ENCODE measurements around the gene KANSL1.

The KANSL1 gene

GRCh38 chr17:46082257-46082656, 111.0 kb downstream of the KANSL1 start:
- DNase-seq (ENCODE audit: low read depth in 3 of 3), result no peak

- no peak for DNase-seq (ENCODE audit: low read depth in 3 of 3)
Observed at GRCh38 chr17:46081018-46081320, 112.3 kb downstream of the KANSL1 start.

- no peak for DNase-seq (ENCODE audit: low read depth in 3 of 3)
Observed at GRCh38 chr17:46080118-46081017, 112.9 kb downstream of the KANSL1 start.

GRCh38 chr17:46078675-46079074, 114.6 kb downstream of the KANSL1 start:
- no peak for DNase-seq (ENCODE audit: low read depth in 3 of 3)

- DNase-seq (ENCODE audit: low read depth in 3 of 3), result no peak
Observed at GRCh38 chr17:46074540-46074939, 118.7 kb downstream of the KANSL1 start.

GRCh38 chr17:46072998-46073397, 120.2 kb downstream of the KANSL1 start:
- DNase-seq (ENCODE audit: low read depth in 3 of 3), result no peak

- DNase-seq (ENCODE audit: low read depth in 3 of 3), result no peak
Observed at GRCh38 chr17:46071796-46072195, 121.4 kb downstream of the KANSL1 start.

GRCh38 chr17:46064460-46064859, 128.8 kb downstream of the KANSL1 start:
- no peak for DNase-seq (ENCODE audit: low read depth in 3 of 3)

- no peak for DNase-seq (ENCODE audit: low read depth in 3 of 3)
Observed at GRCh38 chr17:46063241-46063640, 130.0 kb downstream of the KANSL1 start.

- no peak for DNase-seq (ENCODE audit: low read depth in 3 of 3)
Observed at GRCh38 chr17:46061435-46061834, 131.8 kb downstream of the KANSL1 start.

- no peak for DNase-seq (ENCODE audit: low read depth in 3 of 3)
Observed at GRCh38 chr17:46060461-46060860, 132.8 kb downstream of the KANSL1 start.

- no peak for DNase-seq (ENCODE audit: low read depth in 3 of 3)
Observed at GRCh38 chr17:46059486-46059885, 133.7 kb downstream of the KANSL1 start.

- DNase-seq (ENCODE audit: low read depth in 3 of 3), result no peak
Observed at GRCh38 chr17:46057366-46057765, 135.9 kb downstream of the KANSL1 start.

- DNase-seq (ENCODE audit: low read depth in 3 of 3), result no peak
Observed at GRCh38 chr17:46056800-46057304, 136.4 kb downstream of the KANSL1 start.

- no peak for DNase-seq (ENCODE audit: low read depth in 3 of 3)
Observed at GRCh38 chr17:46053911-46054534, 139.2 kb downstream of the KANSL1 start.

GRCh38 chr17:46049656-46050055, 143.6 kb downstream of the KANSL1 start:
- DNase-seq (ENCODE audit: low read depth in 3 of 3), result no peak

GRCh38 chr17:46047856-46048255, 145.4 kb downstream of the KANSL1 start:
- DNase-seq (ENCODE audit: low read depth in 3 of 3), result no peak

- DNase-seq (ENCODE audit: low read depth in 3 of 3), result no peak
Observed at GRCh38 chr17:46047398-46047797, 145.8 kb downstream of the KANSL1 start.

GRCh38 chr17:46046957-46047356, 146.3 kb downstream of the KANSL1 start:
- DNase-seq (ENCODE audit: low read depth in 3 of 3), result no peak

- DNase-seq (ENCODE audit: low read depth in 3 of 3), result no peak
Observed at GRCh38 chr17:46045639-46046038, 147.6 kb downstream of the KANSL1 start.

- DNase-seq (ENCODE audit: low read depth in 3 of 3), result no peak
Observed at GRCh38 chr17:46044989-46045388, 148.2 kb downstream of the KANSL1 start.

GRCh38 chr17:46044286-46044928, 148.8 kb downstream of the KANSL1 start:
- DNase-seq (ENCODE audit: low read depth in 3 of 3), result peak in 1 of 3 donors; percentile 28

GRCh38 chr17:46043606-46044005, 149.6 kb downstream of the KANSL1 start:
- DNase-seq (ENCODE audit: low read depth in 3 of 3), result no peak
